Tibial nerve (tissue), 3 donors: Measurements from ENCODE around the gene AUTS2.

Experiments used
- POLR2A ChIP-seq, 2 donors: fragments of 450-650 bp; IDR thresholded peaks; one replicate each; pipeline ENCODE4 v1.6.1; 2017; ENCODE audit warnings: antibody characterized with exemption in 2 of 2, mild to moderate bottlenecking in 2 of 2, moderate library complexity in 2 of 2
- TF ChIP-seq, protein P1 (sequence below), 5 experiments: fragments of 200-600 bp in 3 of 5; fragments of 450-650 bp in 2 of 5; sonication (generic) in 3 of 5; IDR thresholded peaks; one replicate each; pipeline ENCODE4 v1.5.1; 2016 to 2019; ENCODE audit warnings: antibody characterized with exemption in 5 of 5, mild to moderate bottlenecking in 3 of 5, moderate library complexity in 2 of 5

DNA sequence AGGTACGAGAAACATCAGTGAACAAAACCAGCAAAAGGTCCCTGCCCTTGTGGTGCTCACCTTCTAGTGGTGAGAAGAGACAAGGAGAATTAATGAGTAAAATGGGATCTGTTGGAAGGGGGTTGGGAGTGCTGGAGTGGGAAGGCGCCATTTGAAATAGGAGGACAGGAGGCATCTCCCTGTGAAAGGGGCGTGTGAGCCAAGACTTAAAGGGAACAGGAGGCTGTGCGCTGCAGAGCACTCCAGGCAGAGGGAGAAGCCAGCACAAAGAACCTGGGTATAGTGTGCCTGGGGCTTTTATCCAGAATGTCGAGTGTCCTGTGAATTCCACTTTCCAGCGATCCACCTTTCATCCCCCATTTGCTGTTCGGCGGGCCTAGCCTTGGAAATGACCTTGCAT lies 1035.8 kb downstream of the AUTS2 start:
- TF ChIP-seq POLR2A (IDR thresholded peaks at IDR 0.05): no peak
- TF ChIP-seq, protein P1, sequence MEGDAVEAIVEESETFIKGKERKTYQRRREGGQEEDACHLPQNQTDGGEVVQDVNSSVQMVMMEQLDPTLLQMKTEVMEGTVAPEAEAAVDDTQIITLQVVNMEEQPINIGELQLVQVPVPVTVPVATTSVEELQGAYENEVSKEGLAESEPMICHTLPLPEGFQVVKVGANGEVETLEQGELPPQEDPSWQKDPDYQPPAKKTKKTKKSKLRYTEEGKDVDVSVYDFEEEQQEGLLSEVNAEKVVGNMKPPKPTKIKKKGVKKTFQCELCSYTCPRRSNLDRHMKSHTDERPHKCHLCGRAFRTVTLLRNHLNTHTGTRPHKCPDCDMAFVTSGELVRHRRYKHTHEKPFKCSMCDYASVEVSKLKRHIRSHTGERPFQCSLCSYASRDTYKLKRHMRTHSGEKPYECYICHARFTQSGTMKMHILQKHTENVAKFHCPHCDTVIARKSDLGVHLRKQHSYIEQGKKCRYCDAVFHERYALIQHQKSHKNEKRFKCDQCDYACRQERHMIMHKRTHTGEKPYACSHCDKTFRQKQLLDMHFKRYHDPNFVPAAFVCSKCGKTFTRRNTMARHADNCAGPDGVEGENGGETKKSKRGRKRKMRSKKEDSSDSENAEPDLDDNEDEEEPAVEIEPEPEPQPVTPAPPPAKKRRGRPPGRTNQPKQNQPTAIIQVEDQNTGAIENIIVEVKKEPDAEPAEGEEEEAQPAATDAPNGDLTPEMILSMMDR (IDR thresholded peaks at IDR 0.05): no peak
